GM18909 (cell line): Measurements from ENCODE around the gene AEBP1.

Experiments
- ATAC-seq: cut with Tn5 transposase; IDR thresholded peaks from one replicate; pipeline ENCODE4 v1.9.1; 2021; ENCODE audit warnings: mild to moderate bottlenecking; ENCODE audit not compliant: unreplicated experiment, poor library complexity

The AEBP1 gene

DNA sequence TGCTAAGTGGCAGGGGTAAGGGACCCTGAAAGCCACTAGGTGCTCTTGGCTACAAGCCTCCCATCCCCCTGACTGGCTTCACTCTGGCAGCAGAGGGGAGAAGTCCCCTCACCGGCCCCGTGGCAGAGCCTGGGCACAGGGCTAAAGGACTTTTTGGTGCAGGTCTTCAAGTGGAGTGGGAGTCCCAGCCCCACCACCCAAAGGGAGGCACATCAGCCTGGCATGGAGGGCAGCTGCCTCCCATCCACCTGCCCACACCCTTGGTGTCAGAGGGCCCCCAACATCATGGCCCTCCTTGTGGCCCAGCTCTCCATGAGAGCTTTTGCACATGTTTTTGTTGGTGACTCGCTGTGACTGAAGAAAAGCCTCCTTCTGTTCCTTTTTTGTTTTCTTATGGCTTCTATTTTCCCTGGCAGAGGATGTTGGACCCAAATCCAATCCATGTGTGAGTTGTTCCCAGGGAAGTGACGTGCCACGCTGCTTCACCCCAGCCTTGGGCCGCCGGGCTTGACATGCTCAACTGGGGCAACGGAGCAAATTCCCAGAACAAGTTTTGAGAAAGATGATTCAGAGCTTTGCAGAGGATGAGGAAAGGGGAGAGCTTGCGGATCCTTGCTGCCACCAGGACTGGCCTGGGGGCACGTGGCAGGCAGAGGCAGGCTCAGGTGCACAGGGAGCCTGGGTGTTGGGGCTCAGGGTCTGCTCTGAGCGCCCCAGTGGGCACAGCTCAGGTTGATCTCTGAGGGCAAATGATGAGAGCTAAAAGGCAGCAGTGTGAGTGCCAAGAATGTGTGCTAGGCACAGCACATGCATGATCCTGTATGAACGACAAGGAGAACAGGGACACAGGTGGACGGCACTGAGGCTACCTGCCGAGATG, 1.9 kb upstream of the AEBP1 start:
- no peak for ATAC-seq

DNA sequence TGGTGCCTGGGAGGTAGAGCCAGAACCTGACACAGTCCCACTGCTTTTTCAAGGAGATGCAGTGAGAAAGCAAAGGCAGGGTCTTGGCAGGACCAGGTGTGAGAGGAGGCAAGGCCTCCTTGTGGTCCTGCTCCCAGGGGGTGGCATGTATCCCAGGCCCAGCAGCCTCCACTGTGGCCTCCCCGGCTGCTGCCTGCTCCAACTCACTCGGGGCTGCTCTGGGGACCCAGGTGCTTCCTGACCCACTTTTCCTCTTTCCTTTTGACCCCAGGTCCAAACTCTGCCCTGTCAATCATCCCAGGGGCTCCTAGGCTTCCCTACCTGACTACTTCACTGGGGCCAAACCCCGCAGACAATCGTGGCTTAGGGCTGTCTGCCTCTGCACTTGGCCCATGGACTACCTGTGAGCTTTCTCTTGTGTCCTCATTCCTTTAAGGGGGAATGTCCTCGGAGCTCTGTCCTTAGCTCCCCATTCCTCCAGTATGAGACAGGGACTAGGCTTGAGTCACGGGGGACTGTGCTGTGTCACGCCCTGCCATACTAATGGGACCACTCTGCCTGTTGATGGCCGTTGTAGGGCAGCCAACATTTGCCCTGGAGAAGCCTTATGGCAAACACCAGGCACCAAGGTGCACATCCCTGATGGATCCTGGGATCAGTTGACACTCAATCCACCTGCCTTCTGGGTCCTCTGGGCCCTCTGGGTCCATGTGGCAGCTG, 1.1 kb upstream of the AEBP1 start:
- ATAC-seq = no peak

DNA sequence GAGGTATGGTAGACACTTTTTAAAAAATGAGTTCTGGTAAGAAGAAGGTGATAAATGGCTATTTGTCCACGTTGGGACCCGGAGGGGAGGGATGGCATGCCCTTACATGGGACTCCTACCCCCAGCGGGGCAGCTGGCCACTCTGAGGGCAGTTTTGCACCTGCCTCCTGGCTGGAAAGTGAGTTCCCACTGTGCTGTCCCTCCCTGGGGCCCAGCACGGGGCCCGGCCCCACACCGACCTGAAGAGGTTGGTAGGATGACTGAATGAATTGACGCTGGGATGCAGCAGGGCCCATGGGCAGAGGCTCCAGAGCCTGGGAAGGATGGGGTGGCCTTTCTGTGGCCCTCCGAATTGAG, 601 bp upstream of the AEBP1 start:
- ATAC-seq = no peak

DNA sequence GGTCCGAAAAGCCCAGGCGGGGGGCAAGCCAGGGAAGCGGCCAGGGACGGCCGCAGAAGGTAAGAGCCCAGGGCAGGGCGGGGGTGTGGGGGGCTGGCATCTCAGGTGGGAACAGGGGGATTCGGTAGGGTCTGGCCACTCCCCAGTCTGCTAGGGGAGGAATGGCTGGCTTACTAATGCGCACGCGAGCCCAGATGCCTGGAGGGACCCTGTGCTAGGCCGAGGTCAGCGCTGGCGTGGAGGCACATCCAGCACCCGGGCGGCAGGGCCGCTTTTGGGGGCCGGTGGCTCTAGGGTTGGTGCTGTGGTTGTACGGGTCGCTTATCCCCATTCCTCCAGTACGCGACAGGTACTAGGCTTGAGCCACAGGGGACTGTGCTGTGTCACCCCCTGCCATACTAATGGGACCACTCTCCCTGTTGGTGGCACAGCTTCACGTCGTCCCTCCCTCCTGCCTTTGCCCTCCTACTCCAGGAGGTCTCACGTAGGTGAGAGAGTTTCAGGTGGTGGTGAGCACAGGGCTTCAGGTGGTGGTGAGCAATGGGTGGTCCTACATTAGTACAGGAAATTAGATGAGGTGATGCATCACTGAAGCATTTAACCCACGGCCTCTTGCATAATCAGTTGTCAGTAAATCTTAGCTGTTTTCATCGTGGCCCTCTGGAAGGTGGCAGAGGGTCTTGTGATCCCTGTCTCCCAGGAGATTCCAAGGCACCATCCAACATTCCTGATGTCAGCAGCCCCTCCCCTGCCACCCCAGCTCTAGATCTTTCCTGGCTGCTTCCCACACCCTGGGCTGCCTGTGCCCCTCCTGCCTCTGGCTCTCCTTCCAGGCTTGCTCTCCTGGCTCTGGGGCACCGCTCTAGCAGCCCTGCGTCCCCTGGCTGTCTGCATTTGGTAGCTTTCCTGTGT, 971 bp downstream of the AEBP1 start:
- ATAC-seq = no peak

DNA sequence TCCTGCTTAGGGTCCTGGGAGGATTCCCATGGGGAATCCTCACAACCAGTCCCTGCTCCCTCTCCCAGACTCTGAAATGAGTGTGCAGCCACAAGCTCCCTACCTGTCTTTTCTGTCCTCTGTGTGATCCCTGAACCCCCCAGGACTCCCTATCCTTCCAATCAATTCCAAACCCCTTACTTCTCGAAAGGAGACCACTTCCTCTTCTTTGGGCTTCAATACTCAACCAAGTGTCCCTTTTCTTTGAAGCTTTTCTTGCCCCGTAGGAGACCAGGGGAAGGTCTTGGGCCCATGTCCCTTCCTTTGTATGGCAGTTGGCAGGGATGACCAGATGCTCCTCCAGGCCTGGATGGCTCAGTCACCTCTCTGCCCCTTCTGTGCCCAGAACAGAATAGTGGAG, 1.7 kb downstream of the AEBP1 start:
- no peak for ATAC-seq

DNA sequence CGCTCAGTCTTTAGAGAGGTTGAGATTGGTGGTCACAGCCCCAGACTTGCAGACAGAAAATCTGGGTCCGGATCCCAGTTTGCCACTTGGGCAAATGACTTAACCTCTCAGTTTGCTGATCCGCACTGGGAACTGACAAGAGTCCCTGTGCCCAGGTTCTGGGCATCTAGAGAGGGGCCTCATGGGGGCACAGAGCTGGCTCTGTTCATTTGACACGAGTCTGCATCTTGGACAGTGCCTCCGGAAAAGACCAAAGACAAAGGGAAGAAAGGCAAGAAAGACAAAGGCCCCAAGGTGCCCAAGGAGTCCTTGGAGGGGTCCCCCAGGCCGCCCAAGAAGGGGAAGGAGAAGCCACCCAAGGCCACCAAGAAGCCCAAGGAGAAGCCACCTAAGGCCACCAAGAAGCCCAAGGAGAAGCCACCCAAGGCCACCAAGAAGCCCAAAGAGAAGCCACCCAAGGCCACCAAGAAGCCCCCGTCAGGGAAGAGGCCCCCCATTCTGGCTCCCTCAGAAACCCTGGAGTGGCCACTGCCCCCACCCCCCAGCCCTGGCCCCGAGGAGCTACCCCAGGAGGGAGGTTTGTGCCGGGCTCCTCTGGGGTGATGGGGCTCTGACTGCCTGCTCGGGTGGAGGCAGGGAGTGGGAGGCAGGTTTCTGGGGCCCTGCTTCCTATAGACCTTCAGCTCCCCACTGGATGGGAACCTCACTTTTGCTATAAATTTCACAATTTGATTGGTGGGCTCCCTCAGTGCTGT, 2.3 kb downstream of the AEBP1 start:
- ATAC-seq = no peak

DNA sequence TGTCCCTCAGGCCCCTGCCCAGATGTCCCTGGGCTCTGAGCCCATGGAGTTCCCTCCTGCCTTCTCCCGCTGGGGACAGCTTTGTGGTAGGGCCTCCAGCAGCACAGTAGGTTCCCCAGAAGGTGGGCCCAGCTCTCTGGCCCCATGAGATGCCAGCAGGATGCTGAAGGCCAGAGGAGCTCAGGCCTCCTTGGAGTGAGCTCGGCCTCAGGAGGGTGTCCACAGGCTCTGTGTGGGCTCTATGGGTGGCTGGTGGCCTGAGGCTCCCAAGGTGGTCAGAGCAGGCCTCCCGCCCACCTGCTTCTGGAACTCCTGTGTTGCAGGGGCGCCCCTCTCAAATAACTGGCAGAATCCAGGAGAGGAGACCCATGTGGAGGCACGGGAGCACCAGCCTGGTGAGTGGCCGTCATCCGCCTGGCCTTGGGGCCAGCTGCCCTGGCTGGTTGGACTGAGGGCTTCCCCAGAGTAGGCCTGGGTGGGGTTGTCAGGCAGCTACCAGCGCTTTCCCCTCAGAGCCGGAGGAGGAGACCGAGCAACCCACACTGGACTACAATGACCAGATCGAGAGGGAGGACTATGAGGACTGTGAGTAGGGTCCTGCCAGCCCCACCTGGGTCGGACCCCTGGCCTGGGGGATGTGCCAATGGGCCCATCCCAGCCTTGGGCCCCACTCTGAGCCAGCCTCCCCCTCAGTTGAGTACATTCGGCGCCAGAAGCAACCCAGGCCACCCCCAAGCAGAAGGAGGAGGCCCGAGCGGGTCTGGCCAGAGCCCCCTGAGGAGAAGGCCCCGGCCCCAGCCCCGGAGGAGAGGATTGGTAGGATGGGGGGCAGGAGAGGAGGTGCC, 3.2 kb downstream of the AEBP1 start:
- no peak for ATAC-seq

DNA sequence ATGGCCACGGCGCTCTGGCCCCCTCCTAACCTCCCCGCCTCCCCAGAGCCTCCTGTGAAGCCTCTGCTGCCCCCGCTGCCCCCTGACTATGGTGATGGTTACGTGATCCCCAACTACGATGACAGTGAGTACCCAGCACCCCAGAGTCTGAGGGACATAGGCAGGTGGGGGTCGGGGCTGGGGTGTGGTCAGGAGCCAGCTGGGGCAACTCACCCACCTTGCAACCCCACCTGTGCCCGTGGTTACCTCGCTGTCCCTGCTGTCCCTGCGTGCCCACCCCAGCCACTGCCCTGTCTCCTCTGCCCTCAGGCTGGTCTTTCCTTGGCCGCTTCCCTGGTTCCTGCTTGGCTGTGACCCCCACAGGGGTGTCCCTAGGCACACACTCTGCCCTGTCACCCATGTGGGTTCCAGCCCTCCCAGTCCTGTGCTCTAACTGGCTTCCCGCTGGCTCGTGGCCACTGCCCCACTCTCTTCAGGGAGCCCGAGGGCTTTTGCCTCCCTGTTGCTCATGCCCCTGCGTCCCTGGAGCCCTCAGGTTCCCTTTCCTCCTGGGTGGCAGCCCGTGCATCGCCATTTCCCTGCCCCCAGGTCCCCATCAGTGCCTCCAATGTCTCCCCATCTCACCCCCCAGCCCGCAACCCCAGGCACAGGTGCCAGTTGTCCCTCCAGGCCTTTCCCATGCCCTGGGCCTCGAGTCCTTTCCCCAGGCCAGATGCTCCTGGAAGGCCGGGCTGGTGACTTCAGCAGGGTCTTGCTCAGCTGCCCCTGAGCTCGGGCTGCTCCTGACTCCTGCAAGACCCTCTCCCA, 4.0 kb downstream of the AEBP1 start:
- ATAC-seq = no peak

DNA sequence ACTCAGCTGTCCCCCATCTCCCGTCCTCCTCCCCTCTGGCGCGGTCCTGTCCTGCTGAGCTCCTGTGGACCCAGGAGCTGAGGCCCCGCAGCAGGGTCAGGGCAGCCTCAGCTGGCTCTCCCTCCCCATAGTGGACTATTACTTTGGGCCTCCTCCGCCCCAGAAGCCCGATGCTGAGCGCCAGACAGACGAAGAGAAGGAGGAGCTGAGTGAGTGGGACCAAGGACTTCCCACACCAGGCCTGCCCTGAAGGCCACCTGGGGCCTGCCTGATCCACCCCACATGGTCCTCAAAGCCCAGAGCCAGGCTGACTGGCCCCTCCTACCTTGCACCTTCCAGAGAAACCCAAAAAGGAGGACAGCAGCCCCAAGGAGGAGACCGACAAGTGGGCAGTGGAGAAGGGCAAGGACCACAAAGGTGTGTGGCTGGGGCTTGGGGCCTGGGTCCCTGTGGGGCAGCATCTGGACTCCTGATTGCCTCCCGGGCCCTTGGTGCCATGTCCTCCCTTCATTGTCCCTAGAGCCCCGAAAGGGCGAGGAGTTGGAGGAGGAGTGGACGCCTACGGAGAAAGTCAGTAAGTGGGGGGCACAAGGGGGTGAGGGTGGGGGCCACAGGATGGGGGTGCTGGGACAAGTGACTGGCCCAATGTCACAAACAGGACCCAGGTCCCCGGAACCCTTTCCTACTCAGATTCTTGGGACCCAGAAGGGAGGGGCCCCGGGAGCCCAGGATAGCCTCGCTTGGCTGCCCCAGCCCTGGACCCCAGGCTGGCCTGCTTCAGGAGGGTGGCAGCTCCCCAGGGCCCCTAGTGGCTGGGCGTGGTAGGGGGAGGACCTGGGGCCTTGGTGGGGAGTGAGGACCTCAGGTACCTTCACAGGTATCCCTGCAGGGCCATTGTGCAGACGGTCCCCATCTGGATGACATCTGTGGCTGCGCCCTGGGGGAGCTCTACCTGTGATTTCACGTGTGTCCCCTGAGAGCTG, 4.9 kb downstream of the AEBP1 start:
- no peak for ATAC-seq

DNA sequence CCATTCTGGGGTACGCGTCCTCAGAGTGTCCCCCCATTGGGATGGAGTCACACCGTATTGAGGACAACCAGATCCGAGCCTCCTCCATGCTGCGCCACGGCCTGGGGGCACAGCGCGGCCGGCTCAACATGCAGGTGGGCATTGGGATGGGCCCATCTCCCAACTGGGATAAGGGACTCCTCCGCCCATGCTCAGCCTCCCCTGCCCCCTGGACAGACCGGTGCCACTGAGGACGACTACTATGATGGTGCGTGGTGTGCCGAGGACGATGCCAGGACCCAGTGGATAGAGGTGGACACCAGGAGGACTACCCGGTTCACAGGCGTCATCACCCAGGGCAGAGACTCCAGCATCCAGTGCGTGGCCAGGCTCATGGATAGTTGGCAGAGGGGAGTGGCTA, 5.8 kb downstream of the AEBP1 start:
- no peak for ATAC-seq

DNA sequence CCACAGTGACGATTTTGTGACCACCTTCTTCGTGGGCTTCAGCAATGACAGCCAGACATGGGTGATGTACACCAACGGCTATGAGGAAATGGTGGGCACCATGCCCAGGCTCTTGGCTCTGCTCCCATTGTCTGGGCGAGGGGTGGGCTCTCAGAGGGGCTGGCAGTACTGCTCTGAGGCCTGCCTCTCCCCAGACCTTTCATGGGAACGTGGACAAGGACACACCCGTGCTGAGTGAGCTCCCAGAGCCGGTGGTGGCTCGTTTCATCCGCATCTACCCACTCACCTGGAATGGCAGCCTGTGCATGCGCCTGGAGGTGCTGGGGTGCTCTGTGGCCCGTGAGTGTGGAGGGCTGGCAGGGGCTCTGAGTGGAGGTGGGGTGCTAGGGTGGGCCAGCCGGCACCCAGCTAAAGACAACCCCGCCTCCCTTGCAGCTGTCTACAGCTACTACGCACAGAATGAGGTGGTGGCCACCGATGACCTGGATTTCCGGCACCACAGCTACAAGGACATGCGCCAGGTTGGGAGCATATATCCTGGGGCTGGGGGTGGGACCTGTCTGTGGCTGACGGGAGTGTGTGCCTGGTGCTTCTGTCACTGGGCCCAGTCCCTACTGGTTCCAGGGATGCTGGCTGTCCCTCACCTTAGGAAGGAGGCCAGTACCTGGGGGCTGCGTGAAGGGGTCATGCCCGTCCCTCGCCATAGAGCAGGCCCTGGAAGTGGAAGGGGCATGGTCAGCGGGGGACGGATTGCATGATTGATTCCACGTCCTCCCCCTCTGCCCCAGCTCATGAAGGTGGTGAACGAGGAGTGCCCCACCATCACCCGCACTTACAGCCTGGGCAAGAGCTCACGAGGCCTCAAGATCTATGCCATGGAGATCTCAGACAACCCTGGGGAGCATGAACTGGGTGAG, 6.8 kb downstream of the AEBP1 start:
- no peak for ATAC-seq

DNA sequence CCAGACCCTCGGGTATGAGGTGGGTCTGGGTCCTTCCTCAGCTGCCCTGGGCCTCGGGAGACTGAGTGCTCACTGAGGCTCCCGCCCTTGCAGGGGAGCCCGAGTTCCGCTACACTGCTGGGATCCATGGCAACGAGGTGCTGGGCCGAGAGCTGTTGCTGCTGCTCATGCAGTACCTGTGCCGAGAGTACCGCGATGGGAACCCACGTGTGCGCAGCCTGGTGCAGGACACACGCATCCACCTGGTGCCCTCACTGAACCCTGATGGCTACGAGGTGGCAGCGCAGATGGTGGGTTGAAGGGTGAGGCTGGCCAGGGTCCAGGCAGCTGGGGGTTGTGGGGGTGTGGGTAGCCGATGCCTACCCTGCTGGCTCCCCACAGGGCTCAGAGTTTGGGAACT, 7.6 kb downstream of the AEBP1 start:
- no peak for ATAC-seq

DNA sequence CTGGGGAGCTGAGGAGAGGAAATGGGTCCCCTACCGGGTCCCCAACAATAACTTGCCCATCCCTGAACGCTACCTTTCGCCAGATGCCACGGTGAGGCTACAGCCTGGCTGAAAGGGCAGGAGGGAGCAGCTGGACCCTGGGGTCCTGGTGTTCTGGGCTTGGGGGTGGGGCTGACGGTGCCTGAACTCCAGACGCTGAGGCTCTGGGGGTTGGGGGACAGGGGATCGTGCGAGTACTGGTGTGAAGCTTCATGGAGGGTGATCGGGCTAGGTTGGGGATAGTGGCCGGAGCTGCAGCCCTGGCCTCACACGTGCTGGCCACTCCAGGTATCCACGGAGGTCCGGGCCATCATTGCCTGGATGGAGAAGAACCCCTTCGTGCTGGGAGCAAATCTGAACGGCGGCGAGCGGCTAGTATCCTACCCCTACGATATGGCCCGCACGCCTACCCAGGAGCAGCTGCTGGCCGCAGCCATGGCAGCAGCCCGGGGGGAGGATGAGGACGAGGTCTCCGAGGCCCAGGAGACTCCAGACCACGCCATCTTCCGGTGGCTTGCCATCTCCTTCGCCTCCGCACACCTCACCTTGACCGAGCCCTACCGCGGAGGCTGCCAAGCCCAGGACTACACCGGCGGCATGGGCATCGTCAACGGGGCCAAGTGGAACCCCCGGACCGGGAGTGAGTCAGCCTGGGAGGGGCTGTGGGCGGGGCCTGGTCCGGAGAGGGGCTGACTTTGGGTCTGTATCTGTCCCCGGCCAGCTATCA, 8.3 kb downstream of the AEBP1 start:
- no peak for ATAC-seq

DNA sequence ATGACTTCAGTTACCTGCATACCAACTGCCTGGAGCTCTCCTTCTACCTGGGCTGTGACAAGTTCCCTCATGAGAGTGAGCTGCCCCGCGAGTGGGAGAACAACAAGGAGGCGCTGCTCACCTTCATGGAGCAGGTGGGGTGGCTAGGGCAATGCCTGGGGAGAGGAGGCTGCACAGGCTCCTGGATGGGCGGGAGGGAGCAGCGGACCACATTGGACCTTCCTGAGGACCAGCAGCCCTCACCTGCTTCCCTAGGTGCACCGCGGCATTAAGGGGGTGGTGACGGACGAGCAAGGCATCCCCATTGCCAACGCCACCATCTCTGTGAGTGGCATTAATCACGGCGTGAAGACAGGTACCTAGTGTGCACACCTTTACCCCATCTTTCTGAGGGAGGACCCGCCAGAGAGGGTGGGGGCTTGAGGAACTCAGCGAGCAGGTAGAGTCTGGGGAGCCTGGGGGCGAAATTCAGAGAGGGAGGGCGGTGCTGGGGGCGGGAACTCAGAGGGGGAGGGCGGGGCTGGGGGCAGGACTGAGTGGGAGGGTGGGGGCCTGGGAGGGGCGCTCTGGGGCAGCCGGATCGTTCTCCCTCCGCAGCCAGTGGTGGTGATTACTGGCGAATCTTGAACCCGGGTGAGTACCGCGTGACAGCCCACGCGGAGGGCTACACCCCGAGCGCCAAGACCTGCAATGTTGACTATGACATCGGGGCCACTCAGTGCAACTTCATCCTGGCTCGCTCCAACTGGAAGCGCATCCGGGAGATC, 9.0 kb downstream of the AEBP1 start:
- no peak for ATAC-seq
